BE2C (cell line): ENCODE results near the gene PDCD6IP. TPM values are rescaled to one million over a fixed set of nuclear protein-coding genes. Genes with fewer than 3 reads are reported as not detected.
"Not testable (repeated sequence)": the region's sequence is repeated elsewhere in the genome, so short reads cannot be mapped to it uniquely, and the experiment has no call there.

Experiments used
- DNase-seq: peaks from one replicate; pipeline ENCODE4 v3.0.0-alpha.2; 2020
- H3K27me3 ChIP-seq: fragments of 250-450 bp; sonication (Bioruptor Pico); 2 replicates; pipeline ENCODE4 v1.5.1; 2020; ENCODE audit warnings: mild to moderate bottlenecking
- H3K36me3 ChIP-seq: fragments of 250-450 bp; sonication (Bioruptor Pico); 2 replicates; pipeline ENCODE4 v1.5.1; 2020; ENCODE audit warnings: mild to moderate bottlenecking
- H3K4me1 ChIP-seq: fragments of 250-450 bp; sonication (Bioruptor Pico); 2 replicates; pipeline ENCODE4 v1.5.1; 2020
- H3K4me3 ChIP-seq: 2 replicates; pipeline ENCODE4 v1.5.1; 2011; ENCODE audit warnings: low read depth, low read length
- H3K9me3 ChIP-seq: fragments of 250-450 bp; sonication (Bioruptor Pico); 2 replicates; pipeline ENCODE4 v1.5.1; 2020
- polyA plus RNA-seq: library from polyadenylated mRNA; unstranded; fragments of >200 nt; gene quantifications from one replicate; pipeline ENCODE4 v1.2.1, GENCODE V29; 2012; ENCODE audit warnings: low read depth, missing spikeins; ENCODE audit not compliant: insufficient read length, insufficient read depth
- TF ChIP-seq, protein P1 (sequence below): IDR thresholded peaks from 2 replicates; pipeline ENCODE4 v1.5.1; 2012; ENCODE audit warnings: mild to moderate bottlenecking, low read depth, low read length

The PDCD6IP gene, protein sequence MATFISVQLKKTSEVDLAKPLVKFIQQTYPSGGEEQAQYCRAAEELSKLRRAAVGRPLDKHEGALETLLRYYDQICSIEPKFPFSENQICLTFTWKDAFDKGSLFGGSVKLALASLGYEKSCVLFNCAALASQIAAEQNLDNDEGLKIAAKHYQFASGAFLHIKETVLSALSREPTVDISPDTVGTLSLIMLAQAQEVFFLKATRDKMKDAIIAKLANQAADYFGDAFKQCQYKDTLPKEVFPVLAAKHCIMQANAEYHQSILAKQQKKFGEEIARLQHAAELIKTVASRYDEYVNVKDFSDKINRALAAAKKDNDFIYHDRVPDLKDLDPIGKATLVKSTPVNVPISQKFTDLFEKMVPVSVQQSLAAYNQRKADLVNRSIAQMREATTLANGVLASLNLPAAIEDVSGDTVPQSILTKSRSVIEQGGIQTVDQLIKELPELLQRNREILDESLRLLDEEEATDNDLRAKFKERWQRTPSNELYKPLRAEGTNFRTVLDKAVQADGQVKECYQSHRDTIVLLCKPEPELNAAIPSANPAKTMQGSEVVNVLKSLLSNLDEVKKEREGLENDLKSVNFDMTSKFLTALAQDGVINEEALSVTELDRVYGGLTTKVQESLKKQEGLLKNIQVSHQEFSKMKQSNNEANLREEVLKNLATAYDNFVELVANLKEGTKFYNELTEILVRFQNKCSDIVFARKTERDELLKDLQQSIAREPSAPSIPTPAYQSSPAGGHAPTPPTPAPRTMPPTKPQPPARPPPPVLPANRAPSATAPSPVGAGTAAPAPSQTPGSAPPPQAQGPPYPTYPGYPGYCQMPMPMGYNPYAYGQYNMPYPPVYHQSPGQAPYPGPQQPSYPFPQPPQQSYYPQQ
- 60.9 TPM for polyA plus RNA-seq

DNA sequence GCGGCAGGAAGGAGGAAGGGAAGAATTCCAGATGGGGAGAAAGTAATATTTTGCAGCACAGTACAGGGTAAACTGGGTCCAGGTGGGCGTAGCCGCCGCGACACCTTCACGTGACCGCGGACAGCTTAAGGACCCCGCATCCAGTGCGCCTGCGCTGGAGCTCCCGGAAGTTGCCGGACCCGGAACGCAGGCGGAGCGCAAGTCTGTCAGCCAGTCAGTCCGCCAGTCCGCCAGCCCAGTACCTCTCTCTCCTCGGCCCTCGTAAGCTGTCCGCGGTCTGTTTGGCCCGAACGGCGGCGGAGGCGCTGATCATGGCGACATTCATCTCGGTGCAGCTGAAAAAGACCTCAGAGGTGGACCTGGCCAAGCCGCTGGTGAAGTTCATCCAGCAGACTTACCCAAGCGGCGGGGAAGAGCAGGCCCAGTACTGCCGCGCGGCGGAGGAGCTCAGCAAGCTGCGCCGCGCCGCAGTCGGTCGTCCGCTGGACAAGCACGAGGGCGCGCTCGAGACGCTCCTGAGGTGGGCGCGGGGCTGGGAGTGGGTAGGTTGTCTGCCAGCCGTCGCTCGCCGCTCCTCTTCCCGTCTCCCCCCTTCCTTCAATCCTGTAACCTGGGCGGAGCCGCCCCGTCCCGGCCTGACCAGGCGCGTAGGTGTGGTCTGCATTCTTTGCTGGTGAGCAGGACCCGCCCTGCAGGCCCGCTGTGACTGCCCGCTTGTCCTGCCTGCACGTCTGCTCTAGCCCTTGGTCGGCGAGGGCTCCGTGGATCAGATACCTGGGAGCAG lies at the start of gene PDCD6IP:
Gene PDCD6IP (plus strand): TSS at position 213 of the 784 bp plus-strand sequence. CDS start 99 bp downstream, at position 312.
- TF ChIP-seq, protein P1, sequence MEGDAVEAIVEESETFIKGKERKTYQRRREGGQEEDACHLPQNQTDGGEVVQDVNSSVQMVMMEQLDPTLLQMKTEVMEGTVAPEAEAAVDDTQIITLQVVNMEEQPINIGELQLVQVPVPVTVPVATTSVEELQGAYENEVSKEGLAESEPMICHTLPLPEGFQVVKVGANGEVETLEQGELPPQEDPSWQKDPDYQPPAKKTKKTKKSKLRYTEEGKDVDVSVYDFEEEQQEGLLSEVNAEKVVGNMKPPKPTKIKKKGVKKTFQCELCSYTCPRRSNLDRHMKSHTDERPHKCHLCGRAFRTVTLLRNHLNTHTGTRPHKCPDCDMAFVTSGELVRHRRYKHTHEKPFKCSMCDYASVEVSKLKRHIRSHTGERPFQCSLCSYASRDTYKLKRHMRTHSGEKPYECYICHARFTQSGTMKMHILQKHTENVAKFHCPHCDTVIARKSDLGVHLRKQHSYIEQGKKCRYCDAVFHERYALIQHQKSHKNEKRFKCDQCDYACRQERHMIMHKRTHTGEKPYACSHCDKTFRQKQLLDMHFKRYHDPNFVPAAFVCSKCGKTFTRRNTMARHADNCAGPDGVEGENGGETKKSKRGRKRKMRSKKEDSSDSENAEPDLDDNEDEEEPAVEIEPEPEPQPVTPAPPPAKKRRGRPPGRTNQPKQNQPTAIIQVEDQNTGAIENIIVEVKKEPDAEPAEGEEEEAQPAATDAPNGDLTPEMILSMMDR: no peak
- Histone ChIP-seq H3K27me3 (no peaks in the 10 kb centered on the region), H3K9me3 (no peaks in the 10 kb centered on the region), H3K36me3 (no peaks in the 10 kb centered on the region), H3K4me3 (peak within 1 kb of the TSS; percentile 89), H3K4me1 (no peaks in the 10 kb centered on the region)
- peak; percentile 87 for DNase-seq

DNA sequence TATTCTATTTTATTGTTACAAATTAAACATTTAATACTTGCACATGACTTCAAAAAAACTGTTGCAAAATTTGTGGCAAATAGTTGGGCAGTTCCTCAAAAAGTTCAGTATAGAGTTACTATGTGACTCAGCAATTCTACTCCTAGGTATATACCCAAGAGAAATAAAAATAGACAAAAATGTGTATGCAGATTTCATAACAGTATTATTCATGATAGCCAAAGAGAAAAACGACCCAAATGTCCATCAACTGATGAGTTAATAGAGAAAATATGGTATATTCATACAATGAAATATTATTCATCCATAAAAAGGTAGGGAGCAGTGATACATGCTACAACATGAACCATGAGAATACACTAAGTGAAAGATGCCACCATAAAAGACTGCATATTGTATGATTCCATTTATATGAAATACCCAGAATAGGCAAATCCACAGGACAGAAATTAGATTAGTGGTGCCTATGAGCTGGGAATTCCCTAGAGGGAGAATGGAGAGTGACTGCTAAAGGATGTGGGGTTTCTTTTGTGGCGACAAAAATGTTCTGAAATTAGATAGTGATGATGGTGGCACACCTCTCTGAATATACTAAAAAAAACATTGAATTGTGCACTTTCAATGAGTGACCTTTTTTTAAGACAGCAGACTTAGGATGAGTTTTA lies 48.8 kb upstream of the PDCD6IP start:
- no peak for DNase-seq
- no peaks in the 10 kb centered on the region for H3K9me3 ChIP-seq
- H3K4me3 ChIP-seq: no peak overlapping the region
- H3K36me3 ChIP-seq: no peaks in the 10 kb centered on the region
- H3K4me1 ChIP-seq: no peaks in the 10 kb centered on the region
- no peaks in the 10 kb centered on the region for H3K27me3 ChIP-seq
- TF ChIP-seq, protein P1: no peak

DNA sequence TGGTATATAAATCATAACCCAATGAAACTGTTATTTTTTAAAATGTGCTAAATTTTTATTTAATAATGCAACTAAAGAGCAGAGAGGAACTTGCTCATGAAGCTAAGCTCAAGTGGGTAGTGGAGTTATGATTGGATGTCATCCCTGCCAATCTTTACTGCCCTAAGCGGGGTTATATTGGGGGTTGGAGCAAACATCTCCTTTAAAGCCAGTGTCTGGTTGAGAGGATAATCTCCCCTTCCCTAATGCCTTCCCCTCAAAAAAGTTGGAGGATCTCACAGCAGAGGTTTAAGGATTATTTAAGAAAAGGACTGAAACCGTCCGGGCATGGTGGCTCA lies 48.2 kb upstream of the PDCD6IP start:
- TF ChIP-seq, protein P1: no peak
- H3K36me3 ChIP-seq: no peaks in the 10 kb centered on the region
- no peak overlapping the region for H3K4me3 ChIP-seq
- no peaks in the 10 kb centered on the region for H3K27me3 ChIP-seq
- no peak for DNase-seq
- H3K9me3 ChIP-seq: no peaks in the 10 kb centered on the region
- no peaks in the 10 kb centered on the region for H3K4me1 ChIP-seq

DNA sequence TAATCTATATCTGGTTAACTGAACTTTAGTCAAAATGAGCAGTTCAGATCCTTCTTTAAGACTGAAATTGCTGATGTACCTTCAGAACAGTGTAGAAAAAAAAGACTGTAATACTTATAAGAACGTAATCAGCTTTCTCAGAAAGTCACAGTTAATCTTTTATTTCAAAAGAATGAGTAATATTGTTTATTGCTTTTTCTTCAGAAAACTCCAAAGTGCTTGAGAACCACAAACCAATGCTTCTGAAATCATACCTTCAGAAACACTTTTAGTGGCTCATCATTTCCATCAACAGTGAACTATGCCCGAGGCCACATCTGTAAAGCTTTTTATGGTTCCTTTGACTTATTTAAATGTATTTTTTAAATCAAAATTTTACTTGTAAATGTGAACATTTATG lies 47.1 kb upstream of the PDCD6IP start:
- H3K36me3 ChIP-seq: no peaks in the 10 kb centered on the region
- H3K9me3 ChIP-seq: no peaks in the 10 kb centered on the region
- TF ChIP-seq, protein P1: no peak
- DNase-seq: no peak
- no peaks in the 10 kb centered on the region for H3K27me3 ChIP-seq
- no peaks in the 10 kb centered on the region for H3K4me1 ChIP-seq
- H3K4me3 ChIP-seq: no peak overlapping the region

DNA sequence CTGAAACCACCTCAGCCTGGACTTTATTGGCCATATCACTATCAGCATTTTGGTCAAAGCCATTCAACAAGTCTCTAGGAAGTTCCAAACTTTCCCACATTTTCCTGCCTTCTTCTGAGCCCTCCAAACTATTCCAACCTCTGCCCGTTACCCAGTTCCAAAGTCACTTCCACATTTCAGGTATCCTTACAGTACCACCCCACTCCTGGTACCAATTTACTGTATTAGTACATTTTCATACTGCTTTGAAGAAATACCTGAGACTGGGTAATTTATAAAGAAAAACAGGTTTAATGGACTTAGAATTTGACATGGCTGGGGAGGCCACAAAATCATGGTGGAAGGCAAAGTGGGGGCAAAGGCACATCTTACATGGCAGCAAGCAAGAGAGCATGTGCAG lies 44.0 kb upstream of the PDCD6IP start:
- not testable (repeated sequence) for H3K27me3 ChIP-seq, H3K36me3 ChIP-seq, H3K9me3 ChIP-seq, DNase-seq, H3K4me1 ChIP-seq, H3K4me3 ChIP-seq

DNA sequence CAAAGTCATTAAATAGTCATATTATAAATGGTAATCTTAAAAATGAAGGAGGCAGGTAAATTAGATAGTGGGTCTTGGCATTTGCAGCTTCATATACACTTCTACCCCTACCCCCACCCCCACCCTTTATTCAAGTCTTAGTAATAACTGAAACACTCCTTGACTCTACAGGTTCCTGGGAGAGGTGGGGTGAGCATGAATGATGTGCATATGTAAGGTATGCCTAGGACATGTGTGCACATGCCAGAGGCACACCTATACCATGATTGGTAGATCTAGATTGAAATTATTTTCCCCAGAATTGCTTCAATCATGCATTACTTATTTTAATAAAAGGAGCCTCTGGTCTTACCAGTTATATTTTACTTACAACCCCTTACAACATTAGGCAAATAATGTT lies 40.1 kb upstream of the PDCD6IP start:
- TF ChIP-seq, protein P1: no peak
- no peaks in the 10 kb centered on the region for H3K9me3 ChIP-seq
- H3K36me3 ChIP-seq: no peaks in the 10 kb centered on the region
- no peak overlapping the region for H3K4me3 ChIP-seq
- H3K27me3 ChIP-seq: no peaks in the 10 kb centered on the region
- DNase-seq: no peak
- H3K4me1 ChIP-seq: no peaks in the 10 kb centered on the region
